ENCODE measurements around the gene CHST15.

Gene CHST15

DNA sequence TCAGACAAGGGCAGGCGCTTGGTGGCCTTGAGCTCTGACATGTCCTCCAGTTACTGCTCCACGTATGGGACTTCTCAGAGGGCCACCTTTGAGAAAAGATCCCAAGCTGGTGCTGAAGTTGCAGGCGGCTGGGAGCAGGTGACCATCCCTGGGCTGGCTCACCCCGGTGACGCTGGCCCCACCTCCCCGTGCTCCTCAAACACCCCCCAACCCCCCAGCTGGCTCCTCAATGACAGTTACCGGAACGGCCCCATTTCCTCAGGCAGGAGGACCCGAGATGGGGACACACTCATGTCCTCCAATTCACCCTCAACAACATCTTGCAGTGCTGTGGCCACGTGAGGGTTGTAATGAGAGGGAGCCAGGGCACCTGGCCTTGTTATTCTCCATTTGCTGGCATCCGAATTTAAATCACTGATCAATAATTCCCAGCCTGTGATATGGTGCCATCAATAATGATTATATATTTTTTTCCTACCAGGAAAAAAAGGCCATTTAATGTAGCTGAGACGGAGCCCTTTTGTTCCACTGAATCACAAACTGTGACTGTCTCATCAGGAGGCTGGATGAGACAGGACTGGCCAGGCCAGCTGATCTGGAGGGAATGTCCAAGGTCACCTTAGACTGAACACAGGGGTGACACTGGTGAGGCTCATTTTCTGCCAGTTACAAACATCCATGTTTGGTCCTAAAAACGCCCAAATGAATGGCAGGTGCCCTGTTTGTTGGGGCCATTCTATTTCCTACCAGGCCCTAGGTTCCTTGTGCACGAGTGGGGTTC, 64.5 kb downstream of the CHST15 start:
- DNase-seq (ENCODE audit: low spot score): no peak

DNA sequence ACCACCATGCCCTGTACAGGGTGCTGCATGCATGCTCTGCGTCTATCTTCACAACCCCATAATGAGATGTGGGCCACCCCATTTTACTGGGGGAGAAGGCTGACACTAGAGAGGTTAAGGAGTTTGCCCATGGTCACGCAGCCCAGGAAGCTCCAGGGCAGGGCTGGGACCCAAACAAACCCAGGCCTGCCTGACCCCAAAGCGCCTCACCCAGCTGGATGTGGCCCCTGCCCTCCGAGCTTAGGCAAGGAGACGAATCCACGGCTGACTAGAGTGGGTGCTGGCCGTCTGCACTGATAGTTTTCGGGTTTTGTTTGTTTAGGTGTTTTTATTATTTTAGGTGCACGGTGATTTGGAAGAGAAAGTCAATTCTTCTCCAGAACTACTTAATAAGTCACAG, 65.7 kb downstream of the CHST15 start:
- no peak for DNase-seq (ENCODE audit: low spot score)

DNA sequence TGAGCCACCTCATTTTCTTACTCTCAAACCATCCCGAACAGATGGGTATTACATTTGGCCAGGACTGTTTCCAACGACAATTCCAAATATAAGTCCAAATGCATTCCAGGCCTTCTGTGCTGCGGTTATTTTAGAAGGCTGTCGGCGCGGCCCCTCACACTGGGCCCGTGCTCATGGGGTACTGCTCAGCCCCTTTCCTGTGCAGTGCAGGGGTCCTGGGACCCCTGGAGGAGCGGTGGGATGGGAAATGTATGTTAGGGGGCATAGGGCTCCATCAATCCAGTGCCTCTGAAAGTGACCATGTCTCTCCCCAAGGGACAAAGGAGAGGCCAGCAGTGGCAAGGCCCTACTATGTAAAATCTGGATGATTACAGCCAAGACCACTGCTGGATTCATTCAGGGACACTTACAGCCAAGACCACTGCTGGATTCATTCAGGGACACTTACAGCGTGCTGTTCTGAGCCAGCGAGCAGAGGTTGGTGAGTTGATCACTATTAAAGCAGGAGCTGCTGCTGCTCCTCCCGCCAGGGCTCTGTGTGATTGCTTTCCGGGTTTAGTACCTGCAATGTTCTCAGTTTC, 66.3 kb downstream of the CHST15 start:
- no peak for DNase-seq (ENCODE audit: low spot score)

DNA sequence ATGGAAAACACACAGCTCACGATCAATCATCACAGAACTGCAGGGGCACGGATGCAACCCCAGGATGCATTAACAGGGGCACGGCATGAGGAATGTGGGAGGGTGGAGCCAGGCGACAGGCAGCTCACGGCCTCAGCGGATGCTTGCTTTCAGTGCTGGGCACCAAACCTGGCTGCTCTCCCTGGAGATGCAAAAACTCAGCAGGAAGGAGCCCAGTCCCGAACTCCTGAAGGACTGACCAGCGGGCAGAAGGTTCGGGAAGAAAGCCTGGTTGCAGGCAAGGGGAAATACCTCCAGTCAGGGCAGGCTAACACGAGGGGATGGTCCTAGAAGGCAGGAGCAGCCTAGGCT, 66.8 kb downstream of the CHST15 start:
- no peak for DNase-seq (ENCODE audit: low spot score)

DNA sequence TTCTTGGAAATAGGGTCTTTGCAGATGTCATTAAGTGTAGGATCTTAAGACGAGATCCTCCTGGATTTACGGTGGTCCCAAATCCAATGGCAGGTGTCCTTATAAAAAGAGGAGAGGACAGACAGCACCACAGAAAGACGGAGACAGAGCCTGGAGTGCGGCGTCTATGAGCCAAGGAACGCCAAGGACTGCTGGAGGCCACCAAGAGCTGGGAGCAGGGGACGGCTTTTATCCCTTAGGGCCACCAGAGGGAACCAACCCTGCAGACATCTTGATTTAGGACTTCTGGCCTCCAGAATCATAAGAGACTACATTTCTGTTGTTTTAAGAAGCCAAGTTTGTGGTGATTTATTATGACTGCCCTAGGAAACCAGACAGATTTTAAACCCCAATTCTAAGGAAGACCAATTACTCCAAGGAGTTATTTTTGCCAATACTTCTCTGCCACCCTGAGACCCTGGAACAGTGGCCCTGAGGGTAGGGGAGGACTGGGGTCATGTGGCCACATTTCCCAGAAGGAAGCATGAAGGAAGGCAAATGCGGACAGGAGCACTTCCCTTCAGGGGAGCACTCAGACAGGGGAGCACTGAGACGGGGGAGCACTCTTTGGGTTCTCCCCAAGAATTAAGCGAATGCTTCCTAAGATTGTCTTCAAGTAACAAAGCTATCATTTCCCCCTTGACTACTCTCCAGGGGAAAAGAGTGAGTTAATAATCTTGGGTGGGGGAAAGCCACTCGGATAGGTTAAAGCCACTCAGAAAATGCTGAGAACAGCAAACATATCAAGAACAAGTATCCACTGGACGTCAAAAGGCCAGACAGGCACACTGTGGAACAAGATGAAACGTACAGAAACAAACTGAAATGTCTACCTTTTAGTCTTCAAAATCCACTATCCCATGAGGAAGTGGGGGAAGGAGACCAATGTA, 67.5 kb downstream of the CHST15 start:
- no peak for DNase-seq (ENCODE audit: low spot score)

DNA sequence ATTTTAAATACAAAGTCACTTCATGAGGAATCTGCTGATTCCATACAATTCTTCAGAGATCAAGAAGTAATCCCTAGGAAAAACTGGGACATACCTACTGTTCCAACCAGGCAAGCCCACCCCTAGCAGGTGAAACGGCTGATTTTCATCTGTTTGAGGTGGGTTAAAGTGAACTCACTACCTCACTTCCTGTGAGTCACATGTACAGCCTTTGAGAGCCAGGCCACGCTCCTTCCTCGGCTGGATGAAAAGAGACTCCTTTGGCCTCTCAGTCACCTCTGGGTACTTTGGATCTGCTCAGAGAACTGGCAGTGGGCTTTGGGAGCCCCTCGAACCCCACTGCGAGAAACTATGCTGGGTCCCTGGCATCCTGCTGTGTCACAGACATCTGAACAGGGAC, 68.2 kb downstream of the CHST15 start:
- DNase-seq (ENCODE audit: low spot score): no peak

DNA sequence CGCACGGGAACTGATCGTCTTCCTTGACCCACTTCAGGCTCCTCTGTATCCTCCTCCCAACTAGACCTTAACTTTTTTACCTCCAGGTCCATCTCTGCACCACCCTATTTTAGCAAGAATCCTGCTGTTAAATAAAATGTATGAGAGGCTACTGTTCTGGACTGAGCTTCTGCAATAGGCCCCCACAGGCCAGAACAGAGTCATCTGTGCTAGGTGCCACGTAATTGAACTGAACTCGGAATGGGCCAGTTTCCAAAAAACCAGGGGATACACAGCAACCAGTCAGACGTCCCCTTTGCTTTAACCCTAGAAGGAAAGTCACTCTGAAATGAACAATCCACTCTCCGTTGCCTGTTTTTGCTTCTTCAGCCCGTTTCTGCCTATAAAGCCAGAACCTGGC, 71.3 kb downstream of the CHST15 start:
- DNase-seq (ENCODE audit: low spot score): no peak

DNA sequence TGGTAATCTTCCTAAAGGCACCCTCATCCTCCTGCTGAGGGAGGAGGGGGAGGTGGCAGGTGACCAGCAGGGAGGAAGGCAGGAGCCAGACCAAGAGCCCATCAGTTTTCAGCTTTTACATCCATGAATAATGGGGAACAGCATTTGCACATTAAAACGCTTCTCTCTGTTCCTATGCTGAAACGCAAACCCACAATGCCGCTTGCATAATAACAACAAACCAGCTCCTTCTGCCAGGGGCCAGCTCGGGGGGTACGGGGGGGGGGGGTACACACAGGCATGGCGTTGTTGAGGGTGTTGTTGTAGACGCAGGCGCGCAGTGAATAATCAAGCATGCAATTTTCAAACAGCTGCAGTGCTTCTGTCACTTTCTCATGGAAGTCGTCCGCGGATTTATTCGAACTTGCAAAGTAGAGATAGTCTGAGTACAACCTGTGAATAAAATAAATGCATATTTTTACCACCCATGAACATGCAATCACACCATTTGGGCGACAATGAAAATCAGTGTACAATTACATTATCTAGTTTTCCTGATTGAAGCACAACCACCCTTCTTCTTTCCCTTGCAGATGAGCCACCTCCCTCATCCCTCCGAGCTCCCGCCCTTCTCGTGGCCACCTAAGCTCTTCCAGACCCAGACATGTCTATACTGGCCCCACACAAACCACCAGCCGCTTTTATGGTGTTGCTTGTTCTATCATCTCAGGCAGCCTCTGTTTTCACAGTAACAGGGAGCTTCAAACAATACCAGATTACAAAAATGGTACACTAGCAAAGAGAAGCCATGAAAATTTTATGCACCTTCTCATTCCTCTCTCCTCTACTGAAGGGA, 72.2 kb downstream of the CHST15 start:
- no peak for DNase-seq (ENCODE audit: low spot score)

DNA sequence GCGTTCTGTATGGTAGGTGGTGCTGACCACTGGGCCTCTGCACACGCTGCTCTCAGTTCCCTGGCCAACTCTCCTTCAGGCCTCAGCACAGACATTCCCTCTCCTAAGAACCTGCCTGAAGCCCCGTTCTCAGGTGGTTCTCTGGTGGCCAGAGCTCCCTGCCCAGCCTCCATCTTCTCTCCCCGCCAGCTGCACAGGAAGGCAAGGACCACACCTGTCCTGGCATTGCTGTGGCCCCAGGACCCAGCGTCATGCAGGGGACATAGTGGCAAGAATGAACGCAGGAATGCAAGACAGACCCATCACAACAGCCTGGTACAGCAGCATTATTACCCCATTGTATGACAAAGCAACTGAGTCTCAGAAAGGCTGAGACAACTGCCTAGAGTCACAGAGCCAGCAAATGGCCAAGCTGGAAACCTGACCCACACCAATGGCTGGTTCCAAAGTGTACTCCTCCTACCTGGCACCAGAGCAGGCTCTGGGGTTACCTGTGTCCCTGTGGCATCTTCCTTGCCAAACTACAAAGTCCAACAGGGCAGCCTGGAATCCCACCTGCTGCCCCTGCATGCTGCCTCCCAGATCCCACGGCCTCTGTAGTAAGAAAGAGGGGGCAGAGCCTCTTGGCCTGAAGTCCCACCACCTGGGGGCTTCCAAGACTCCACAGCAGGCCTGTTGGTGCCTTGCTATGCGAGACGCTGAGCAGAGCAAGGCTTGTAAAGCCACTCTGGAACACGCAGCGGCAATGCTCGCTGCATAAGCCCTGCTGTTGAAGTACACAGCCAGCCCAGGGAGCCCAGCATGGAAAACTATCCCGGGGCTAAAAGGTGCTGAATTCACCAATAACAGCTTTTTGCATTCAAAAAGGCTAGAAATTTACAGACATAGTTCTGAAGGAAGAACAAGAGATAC, 73.3 kb downstream of the CHST15 start:
- no peak for DNase-seq (ENCODE audit: low spot score)

DNA sequence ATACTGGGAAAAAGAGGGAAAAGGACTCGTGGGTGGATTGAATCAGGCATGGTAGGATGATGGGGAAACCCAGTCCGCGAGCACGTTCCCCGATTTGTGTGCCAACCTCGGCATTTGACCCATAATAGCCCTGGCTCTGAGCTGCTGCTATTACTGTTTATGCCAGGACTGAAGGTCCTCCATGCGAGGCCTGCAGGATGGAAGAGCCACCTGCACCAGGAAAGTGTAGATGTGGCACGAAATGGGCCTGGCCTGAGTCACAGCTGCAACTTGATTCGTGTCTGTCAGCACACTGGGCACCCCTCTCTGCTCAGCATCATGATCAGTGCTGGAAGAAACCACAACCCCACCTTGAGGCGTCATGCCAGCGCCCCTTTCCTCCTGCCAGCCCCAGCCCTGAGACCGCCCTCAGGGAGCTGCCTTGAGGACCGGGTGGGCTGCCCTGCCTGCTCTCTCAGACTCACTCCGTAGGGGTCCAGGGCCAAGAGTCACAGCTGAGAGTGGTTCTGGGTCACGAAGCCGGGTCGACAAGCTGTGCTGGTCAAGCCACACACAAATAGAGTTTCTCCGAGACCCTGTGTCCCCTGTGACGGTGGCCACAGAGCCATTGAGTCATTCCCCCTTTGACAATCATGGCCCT, 74.4 kb downstream of the CHST15 start:
- no peak for DNase-seq (ENCODE audit: low spot score)

DNA sequence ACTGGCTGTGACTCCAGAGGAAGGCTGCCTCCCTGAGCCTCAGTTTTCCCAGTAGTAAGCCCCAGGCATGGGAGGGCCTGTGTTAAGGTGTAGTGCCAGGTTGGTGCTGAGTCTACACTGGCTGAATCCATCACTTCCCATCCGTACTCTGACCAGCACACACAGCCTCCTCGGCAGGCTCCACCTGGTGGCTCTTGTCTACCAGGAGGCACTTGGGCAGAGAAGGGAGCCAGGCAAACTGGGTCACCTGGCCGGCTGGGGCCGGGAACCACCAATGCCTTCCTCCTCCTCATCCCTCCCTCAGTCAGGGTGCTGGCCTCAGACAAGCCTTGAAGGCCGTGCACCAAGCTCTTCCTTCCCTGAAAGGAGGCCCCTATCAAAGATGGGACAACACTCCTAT, 75.7 kb downstream of the CHST15 start:
- DNase-seq (ENCODE audit: low spot score): no peak

DNA sequence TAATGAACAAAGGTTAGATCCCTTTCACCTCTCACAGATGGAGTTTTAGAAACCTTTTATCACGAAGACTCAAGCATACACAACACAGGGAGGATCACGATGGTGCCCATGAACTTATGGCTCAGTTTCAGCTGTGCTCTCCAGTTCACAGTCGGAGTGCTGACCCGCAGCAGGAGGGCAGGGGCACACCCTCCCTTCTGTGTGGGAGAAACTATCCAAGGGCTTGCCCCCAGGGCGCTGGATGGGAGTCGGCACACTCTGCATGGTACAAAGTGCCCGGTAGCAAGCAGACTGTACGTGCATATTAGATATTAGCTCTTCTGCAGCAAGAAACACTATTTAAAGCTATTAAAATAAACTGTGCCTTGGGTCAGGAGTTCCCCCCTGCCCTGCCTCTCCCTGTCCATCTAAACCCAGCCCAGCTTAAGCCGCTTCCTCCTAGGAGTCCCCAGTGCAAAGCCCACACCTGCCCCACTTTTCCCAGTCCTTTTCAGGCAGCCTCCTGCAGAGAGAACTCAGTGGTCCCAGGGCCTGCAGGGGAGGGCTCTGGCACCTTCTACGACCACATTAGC, 76.5 kb downstream of the CHST15 start:
- no peak for DNase-seq (ENCODE audit: low spot score)

DNA sequence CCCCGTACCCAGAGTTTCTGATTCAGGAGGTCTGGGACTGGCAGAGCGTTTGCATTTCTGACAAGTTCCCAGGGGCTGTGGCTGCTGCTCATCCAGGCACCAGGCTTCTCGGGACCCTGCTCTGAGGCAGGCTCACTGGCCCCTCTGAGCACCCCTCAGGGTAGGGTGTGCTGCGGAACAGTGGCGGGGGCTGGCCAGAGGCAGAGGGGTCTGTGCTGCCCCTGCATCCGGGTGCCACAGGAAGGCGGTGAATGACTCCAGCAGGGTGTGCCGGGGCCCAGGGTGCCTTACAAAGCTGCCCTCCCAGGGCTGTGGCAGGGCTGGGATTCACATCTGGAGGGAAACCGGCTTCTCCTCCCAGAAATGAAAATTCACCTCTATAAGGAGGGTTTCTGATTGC, 77.4 kb downstream of the CHST15 start:
- no peak for DNase-seq (ENCODE audit: low spot score)

DNA sequence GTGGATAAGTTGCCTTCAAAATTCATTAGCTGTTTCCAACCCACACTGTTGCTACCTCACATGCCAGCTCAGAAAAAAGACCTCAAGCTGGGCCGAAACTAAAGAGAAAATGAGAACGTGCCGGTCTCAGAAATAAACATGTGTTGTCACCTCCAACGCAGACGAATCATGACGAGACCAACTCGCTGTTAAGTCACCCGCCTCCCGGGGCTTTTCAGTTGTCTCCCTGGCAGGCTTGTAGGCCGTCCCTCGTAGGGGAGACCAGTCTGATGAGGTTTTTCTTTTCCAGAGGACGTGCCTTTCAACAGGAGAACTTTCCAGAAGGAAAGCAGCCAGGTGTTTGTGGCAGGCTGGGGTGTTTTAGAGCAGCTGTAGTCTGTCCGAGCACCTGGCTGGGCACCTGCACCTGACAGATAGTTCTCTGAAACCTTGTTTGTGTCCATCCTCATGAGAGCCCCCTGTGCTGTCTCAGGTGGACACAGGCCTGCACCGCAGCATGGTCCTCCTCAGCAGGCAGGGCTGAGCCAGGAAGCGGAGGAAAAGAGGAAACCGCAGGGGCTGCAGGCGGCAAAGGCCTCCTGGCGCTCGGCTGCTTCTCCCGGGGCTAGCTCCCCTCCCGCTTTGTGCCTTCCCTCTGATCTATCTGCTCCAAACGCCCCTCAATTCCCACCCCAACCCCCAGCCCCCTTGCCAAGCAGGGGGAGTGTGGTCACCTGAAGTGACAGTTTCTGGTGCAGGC, 78.8 kb downstream of the CHST15 start:
- no peak for DNase-seq (ENCODE audit: low spot score)

DNA sequence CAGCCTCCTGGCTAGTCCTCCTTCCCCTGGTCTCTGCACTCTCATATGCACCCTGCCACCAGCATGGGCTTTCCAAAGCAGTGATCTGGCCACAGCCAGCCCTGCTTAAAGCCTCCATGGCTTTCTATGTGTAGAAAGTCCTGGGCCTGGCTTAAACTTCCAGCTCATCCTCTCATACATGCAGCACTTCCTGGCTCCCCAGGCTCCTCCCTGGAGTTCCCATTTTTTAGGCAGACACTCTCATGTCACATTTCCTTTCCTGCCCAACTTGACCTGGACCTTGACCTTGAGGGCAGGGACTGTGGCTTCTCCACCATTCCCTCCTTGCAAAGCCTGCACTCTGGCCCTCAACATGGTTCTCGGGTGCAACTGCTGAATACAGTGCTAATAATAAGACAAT, 79.5 kb downstream of the CHST15 start:
- no peak for DNase-seq (ENCODE audit: low spot score)

DNA sequence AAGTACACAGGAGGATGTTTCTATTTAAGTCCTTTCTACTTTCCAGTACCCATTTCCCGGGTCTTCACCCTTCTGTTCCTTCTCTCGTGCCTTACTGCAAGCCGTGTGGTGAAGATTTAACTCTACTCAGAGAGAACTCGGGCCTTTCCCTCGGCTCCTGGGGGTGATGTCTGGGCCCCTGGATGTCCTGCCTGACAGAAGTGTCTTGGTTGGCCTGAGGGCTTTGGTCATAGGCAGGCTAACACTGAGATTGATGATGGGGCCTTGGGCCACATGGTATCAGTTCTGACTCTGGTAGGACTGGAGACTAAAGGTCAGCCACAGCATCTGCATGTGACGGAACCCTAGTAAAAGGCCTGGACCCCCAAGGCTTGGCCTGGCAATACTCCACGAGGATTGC, 80.4 kb downstream of the CHST15 start:
- DNase-seq (ENCODE audit: low spot score): no peak

DNA sequence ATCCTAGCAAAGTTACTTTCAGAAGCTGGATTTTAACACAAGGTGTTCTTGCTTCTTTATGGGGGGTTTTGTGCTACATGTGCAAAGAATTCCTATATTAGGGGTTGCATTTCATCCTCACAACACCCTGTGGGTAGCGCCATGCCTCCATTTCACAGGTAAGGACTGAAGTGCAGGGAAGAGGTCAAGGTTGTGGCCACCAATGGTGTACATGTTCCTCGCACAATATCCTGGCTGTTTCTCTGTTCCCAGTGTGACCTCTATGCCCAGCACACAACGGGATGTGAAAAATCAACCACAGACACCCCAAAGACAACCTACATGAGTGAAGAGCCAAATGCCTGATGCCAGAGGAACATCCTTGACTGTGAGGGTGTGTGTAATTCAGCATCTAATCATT, 80.8 kb downstream of the CHST15 start:
- no peak for DNase-seq (ENCODE audit: low spot score)

DNA sequence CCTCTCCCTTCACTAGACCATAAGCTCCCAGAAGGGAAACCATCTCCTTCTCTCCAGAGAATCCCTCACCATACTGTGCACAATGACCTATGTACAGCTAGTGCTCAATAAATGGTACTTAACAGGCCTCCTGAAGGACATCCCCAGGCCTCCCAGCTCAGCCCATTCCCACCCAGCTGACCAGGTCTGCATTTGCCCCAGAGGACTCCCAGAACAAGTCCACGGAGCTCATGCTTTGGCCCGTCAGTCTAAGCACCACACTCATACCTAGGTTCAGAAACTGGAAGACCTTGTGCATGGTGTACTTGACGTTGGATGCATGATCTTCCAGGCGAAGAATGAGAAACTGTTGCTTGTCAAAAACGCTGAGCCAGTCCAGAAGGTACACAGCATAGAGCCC, 81.3 kb downstream of the CHST15 start:
- no peak for DNase-seq (ENCODE audit: low spot score)

DNA sequence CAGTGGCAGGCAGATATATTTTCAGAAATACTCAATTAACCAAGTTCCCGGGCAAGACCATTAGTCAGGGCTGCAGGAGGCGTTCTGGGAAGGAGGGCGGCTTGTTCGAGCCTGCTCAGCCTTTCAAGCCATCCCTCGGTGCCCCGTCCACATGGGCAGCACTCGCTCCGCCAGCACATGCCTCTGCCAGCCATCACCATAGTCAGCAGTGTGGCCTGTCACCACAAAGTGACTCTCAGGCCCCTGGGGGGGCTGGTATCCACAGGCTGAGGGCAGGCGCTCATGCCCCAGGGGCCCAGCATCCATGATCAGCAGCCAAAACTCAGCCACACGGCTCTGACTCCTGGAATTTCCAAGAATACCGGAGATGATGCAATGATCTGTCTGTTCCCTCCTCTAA, 81.9 kb downstream of the CHST15 start:
- no peak for DNase-seq (ENCODE audit: low spot score)

Data from RKO (cell line).